GM12878 (cell line): ENCODE data around the gene SPACDR. TPM values are rescaled to one million over a fixed set of nuclear protein-coding genes. Genes with fewer than 3 reads are reported as not detected.

Experiments used
- ATAC-seq: fragments of 200-7000 bp; cut with Tn5 transposase; 3 replicates; pipeline ENCODE4 v1.9.1; 2020; ENCODE audit warnings: mild to moderate bottlenecking, moderate library complexity
- BruUV-seq: library from RNA; stranded (reverse); fragments of 400-500 nt; replicated peaks from 2 replicates; lab custom pipeline; 2021; lab: Mats Ljungman, UMichigan
- CTCF ChIA-PET: fragments of 300-600 bp; sonication (Branson Sonifier 250); formaldehyde crosslinking; extraction: SDS; loops from one replicate; lab custom pipeline; 2021; ENCODE audit warnings: inconsistent platforms; lab: Yijun Ruan, JAX
- POLR2A ChIA-PET: fragments of 350-600 bp; formaldehyde crosslinking; extraction: SDS; loops from one replicate; lab custom pipeline; 2021; ENCODE audit warnings: inconsistent platforms; lab: Charles Lee
- RAD21 ChIA-PET: fragments of 300-600 bp; sonication (Branson Sonifier 250); formaldehyde crosslinking; loops from one replicate; lab custom pipeline; 2023; ENCODE audit warnings: antibody characterized with exemption; ENCODE audit not compliant: unreplicated experiment; lab: Charles Lee
- SMC1A ChIA-PET: fragments of 300-600 bp; sonication (Branson Sonifier 250); formaldehyde crosslinking; loops from one replicate; lab custom pipeline; 2023; ENCODE audit not compliant: unreplicated experiment, uncharacterized antibody; lab: Charles Lee
- DNase-seq: peaks from one replicate; pipeline ENCODE4 v3.0.0-alpha.2; 2011; ENCODE audit warnings: low read depth, low spot score
- FAIRE-seq: peaks from 3 replicates; lab custom pipeline; 2011; peaks lifted over from hg19 to GRCh38; lab: Jason Lieb, UNC
- H2AFZ ChIP-seq: 2 replicates; pipeline ENCODE4 v1.6.0; 2011; ENCODE audit warnings: low read depth, low read length, control low read depth; ENCODE audit not compliant: control insufficient read depth
- H3K27ac ChIP-seq: 2 replicates; pipeline ENCODE4 v1.5.1; 2011; ENCODE audit warnings: control low read depth; ENCODE audit not compliant: control insufficient read depth, insufficient read depth
- H3K27me3 ChIP-seq, 2 experiments: replicated peaks in 1 of 2; 2 replicates each; pipeline versions ENCODE4 v1.6.0 to v1.6.1; 2011; ENCODE audit warnings: low read length in 1 of 2; ENCODE audit not compliant: control insufficient read depth in 2 of 2, insufficient read depth in 2 of 2
- H3K36me3 ChIP-seq, 2 experiments: 2 replicates each; pipeline ENCODE4 v1.5.1; 2011; ENCODE audit warnings: low read length in 1 of 2; ENCODE audit not compliant: control insufficient read depth in 2 of 2, insufficient read depth in 2 of 2
- H3K4me1 ChIP-seq: 2 replicates; pipeline ENCODE4 v1.6.1; 2011; ENCODE audit warnings: mild to moderate bottlenecking, low read length, moderate library complexity, mixed read lengths; ENCODE audit not compliant: control insufficient read depth, insufficient read depth
- H3K4me2 ChIP-seq: 2 replicates; pipeline ENCODE4 v1.6.0; 2011; ENCODE audit warnings: control low read depth; ENCODE audit not compliant: control insufficient read depth, insufficient read depth
- H3K4me3 ChIP-seq: fragments of 200-600 bp; sonication (generic); 2 replicates; pipeline ENCODE4 v1.5.1; 2016
- H3K79me2 ChIP-seq: 2 replicates; pipeline ENCODE4 v1.6.0; 2011; ENCODE audit warnings: low read length; ENCODE audit not compliant: control insufficient read depth, insufficient read depth
- H3K9ac ChIP-seq: 2 replicates; pipeline ENCODE4 v1.8.0; 2011; ENCODE audit warnings: low read length, control low read depth, mixed read lengths; ENCODE audit not compliant: control insufficient read depth, insufficient read depth
- H3K9me3 ChIP-seq: replicated peaks from 3 replicates; pipeline ENCODE4 v1.5.1; 2011; ENCODE audit warnings: mild to moderate bottlenecking, low read length; ENCODE audit not compliant: control insufficient read depth, insufficient read depth
- H4K20me1 ChIP-seq: 2 replicates; pipeline ENCODE4 v1.6.0; 2011; ENCODE audit not compliant: control insufficient read depth, insufficient read depth
- CBFB ChIP-seq: IDR thresholded peaks from 2 replicates; pipeline ENCODE4 v1.6.1; 2016; ENCODE audit warnings: antibody characterized with exemption, low read depth
- CREB1 ChIP-seq: IDR thresholded peaks from 2 replicates; pipeline ENCODE4 v1.6.1; 2012; ENCODE audit warnings: low read depth, mild to moderate bottlenecking, inconsistent platforms
- FOXK2 ChIP-seq: fragments of 450-650 bp; IDR thresholded peaks from 2 replicates; pipeline ENCODE4 v1.6.1; 2017; ENCODE audit warnings: mild to moderate bottlenecking, moderate library complexity
- FOXM1 ChIP-seq: IDR thresholded peaks from 2 replicates; pipeline ENCODE4 v1.6.1; 2012; ENCODE audit warnings: low read depth, mild to moderate bottlenecking, inconsistent platforms, low read length, moderate library complexity
- HDAC6 ChIP-seq: fragments of 200-600 bp; sonication (generic); IDR thresholded peaks from one replicate; pipeline ENCODE4 v1.8.0; 2017; ENCODE audit warnings: antibody characterized with exemption; ENCODE audit not compliant: unreplicated experiment
- MTA2 ChIP-seq: fragments of 450-650 bp; IDR thresholded peaks from 2 replicates; pipeline ENCODE4 v1.6.1; 2016; ENCODE audit warnings: low read depth, mild to moderate bottlenecking, moderate library complexity
- NRF1 ChIP-seq: conservative IDR thresholded peaks from 2 replicates; pipeline ENCODE4 v1.6.1; 2011; ENCODE audit warnings: mild to moderate bottlenecking, low read depth, low read length, improper control_type of control experiment
- PAX5 ChIP-seq: IDR thresholded peaks from 2 replicates; pipeline ENCODE4 v1.6.1; 2011; ENCODE audit warnings: low read depth, low read length, borderline replicate concordance
- PAX8 ChIP-seq: fragments of 450-650 bp; IDR thresholded peaks from 2 replicates; pipeline ENCODE4 v1.6.1; 2017; ENCODE audit warnings: mild to moderate bottlenecking, moderate library complexity
- POLR2AphosphoS2 ChIP-seq: IDR thresholded peaks from 2 replicates; pipeline ENCODE4 v1.6.1; 2011; ENCODE audit warnings: low read depth, mild to moderate bottlenecking, low read length, improper control_type of control experiment, moderate library complexity
- SPI1 ChIP-seq: IDR thresholded peaks from 2 replicates; pipeline ENCODE4 v1.6.1; 2011; ENCODE audit warnings: low read depth, mild to moderate bottlenecking, low read length, moderate library complexity, borderline replicate concordance; ENCODE audit not compliant: insufficient read depth
- ZNF384 ChIP-seq: IDR thresholded peaks from 2 replicates; pipeline ENCODE4 v1.6.1; 2012; ENCODE audit warnings: low read depth, mild to moderate bottlenecking, low read length, improper control_type of control experiment, borderline replicate concordance
- WGBS: methylation state at CpG from one replicate; pipeline ENCODE4 v1.1.6; 2016; ENCODE audit warnings: low lambda C conversion rate; ENCODE audit not compliant: insufficient replicate concordance, insufficient coverage; ENCODE audit errors: missing lambda C conversion rate; 5-methylcytosine and 5-hydroxymethylcytosine counted together
- in situ Hi-C: fragments of 300-500 bp; cut with MboI; formaldehyde crosslinking; loops from 9 replicates; pipeline ENCODE4 v1.14.3; 2018; ENCODE audit warnings: mixed read lengths
- intact Hi-C: fragments of 100-400 bp; cut with micrococcal nuclease; formaldehyde crosslinking; loops from one replicate; pipeline ENCODE4 v1.14.2; 2022; ENCODE audit not compliant: unreplicated experiment
- polyA plus RNA-seq, 11 experiments: library from polyadenylated mRNA; depleted of rRNA in 4 of 11; unstranded in 6 of 11; stranded (reverse) in 5 of 11; fragments of >200 nt; fragmentation: Nextera tagmentation in 4 of 11; fragmentation: Illumina TruSeq in 1 of 11; extraction: Ambion mirVana in 4 of 11; extraction: Trizol in 1 of 11; gene quantifications; 1 replicate in 1 of 11; 2 replicates in 10 of 11; pipeline versions ENCODE4 v1.2.1 to v1.2.3, GENCODE V29; 2011 to 2016; ENCODE audit warnings: inconsistent platforms in 2 of 11, missing spikeins in 2 of 11, low read depth in 1 of 11
- total RNA-seq, 4 experiments: library from RNA; depleted of rRNA in 3 of 4; stranded (reverse); fragments of >200 nt in 3 of 4; fragmentation: Illumina TruSeq in 1 of 4; extraction: Trizol in 1 of 4; gene quantifications; 2 replicates each; pipeline versions ENCODE4 v1.2.1 to v1.2.3, GENCODE V29; 2013 to 2021
- TF ChIP-seq, protein P1 (sequence below): fragments of 450-650 bp; IDR thresholded peaks from 2 replicates; pipeline ENCODE4 v1.6.1; 2017; ENCODE audit warnings: low read depth, mild to moderate bottlenecking, moderate library complexity
- TF ChIP-seq, protein P2 (sequence below): fragments of 450-650 bp; IDR thresholded peaks from 2 replicates; pipeline ENCODE4 v1.6.1; 2018; ENCODE audit warnings: borderline replicate concordance, mild to moderate bottlenecking; ENCODE audit not compliant: partially characterized antibody
- TF ChIP-seq, protein P3 (sequence below): IDR thresholded peaks from 2 replicates; pipeline ENCODE4 v1.6.1; 2011; ENCODE audit warnings: low read depth, mild to moderate bottlenecking, low read length, moderate library complexity, borderline replicate concordance; ENCODE audit errors: extremely low read depth

SPACDR gene
- total and polyA plus RNA-seq, 10 of the 15 experiments (the other 5 are each of a cell fraction or from before 2014, with no cell fraction given) = 0.18 to 1.5 (median 0.63) TPM

DNA sequence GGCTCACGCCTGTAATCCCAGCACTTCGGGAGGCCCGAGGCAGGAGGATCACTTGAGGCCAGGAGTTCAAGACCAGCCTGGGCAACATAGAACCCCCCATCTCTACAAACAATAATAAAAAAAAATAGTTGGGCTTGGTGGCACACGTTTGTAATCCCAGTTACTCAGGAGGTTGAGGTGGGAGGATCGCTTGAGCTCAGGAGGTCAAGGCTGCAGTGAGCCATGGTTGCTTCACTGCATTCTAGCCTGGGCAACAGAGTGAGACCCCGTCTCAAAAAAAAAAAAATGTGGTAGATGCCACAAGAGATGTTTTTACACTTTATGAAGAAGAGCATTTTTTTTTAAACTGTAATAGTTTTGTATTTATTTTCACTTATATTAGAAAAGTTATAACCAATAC lies 32.4 kb upstream of the SPACDR start:
- no TSS peak for BruUV-seq
- CTCF ChIA-PET = interaction anchor here (1.0 to 2.9 kb wide), 5 partner anchors 17 to 89 kb away, joined by 3 to 16 read pairs (median 4); partner anchors contain the start of gene TSC22D4
- TF ChIP-seq POLR2AphosphoS2 (no peak), NRF1 (no peak), HDAC6 (no peak), MTA2 (no peak), CREB1 (no peak), FOXK2 (no peak), FOXM1 (no peak), ZNF384 (no peak), SPI1 (no peak), PAX5 (no peak), CBFB (no peak), PAX8 (no peak)
- TF ChIP-seq, protein P1, sequence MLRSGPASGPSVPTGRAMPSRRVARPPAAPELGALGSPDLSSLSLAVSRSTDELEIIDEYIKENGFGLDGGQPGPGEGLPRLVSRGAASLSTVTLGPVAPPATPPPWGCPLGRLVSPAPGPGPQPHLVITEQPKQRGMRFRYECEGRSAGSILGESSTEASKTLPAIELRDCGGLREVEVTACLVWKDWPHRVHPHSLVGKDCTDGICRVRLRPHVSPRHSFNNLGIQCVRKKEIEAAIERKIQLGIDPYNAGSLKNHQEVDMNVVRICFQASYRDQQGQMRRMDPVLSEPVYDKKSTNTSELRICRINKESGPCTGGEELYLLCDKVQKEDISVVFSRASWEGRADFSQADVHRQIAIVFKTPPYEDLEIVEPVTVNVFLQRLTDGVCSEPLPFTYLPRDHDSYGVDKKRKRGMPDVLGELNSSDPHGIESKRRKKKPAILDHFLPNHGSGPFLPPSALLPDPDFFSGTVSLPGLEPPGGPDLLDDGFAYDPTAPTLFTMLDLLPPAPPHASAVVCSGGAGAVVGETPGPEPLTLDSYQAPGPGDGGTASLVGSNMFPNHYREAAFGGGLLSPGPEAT = no peak
- TF ChIP-seq, protein P2, sequence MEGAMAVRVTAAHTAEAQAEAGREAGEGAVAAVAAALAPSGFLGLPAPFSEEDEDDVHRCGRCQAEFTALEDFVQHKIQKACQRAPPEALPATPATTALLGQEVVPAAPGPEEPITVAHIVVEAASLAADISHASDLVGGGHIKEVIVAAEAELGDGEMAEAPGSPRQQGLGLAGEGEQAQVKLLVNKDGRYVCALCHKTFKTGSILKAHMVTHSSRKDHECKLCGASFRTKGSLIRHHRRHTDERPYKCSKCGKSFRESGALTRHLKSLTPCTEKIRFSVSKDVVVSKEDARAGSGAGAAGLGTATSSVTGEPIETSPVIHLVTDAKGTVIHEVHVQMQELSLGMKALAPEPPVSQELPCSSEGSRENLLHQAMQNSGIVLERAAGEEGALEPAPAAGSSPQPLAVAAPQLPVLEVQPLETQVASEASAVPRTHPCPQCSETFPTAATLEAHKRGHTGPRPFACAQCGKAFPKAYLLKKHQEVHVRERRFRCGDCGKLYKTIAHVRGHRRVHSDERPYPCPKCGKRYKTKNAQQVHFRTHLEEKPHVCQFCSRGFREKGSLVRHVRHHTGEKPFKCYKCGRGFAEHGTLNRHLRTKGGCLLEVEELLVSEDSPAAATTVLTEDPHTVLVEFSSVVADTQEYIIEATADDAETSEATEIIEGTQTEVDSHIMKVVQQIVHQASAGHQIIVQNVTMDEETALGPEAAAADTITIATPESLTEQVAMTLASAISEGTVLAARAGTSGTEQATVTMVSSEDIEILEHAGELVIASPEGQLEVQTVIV = no peak
- TF ChIP-seq, protein P3, sequence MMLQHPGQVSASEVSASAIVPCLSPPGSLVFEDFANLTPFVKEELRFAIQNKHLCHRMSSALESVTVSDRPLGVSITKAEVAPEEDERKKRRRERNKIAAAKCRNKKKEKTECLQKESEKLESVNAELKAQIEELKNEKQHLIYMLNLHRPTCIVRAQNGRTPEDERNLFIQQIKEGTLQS = no peak
- H3K9ac ChIP-seq = no peak overlapping the region
- SMC1A ChIA-PET = interaction anchor here (1.1 to 1.6 kb wide), 3 partner anchors 19 to 63 kb away, joined by 3 to 5 read pairs (median 4); no protein-coding TSS in a partner anchor
- in situ Hi-C loops = no loop called here
- ATAC-seq (no peak), FAIRE-seq (no peak), DNase-seq (no peak)
- H3K36me3 ChIP-seq = no peaks in the 10 kb centered on the region
- no peak overlapping the region for H2AFZ ChIP-seq
- H3K4me1 ChIP-seq = 0 out of 2 replicates have a peak, but pooled peaks cover 4% of the 10 kb centered on the region
- no peak overlapping the region for H3K4me2 ChIP-seq
- intact Hi-C loops = no loop called here
- POLR2A ChIA-PET = interaction anchor here (0.7 to 1.1 kb wide), 2 partner anchors 34 to 51 kb away, joined by 3 to 4 read pairs; no protein-coding TSS in a partner anchor
- no peaks in the 10 kb centered on the region for H4K20me1 ChIP-seq
- RAD21 ChIA-PET = interaction anchor here (1.8 kb wide), 1 partner anchor 63 kb away, joined by 12 read pairs; no protein-coding TSS in a partner anchor
- WGBS = 57% methylated on average over 6 of the region's 6 CpGs
- H3K4me3 ChIP-seq = no peak overlapping the region
- H3K27ac ChIP-seq = no peak overlapping the region
- no peaks in the 10 kb centered on the region for H3K27me3 ChIP-seq
- no peaks in the 10 kb centered on the region for H3K9me3 ChIP-seq
- no peaks in the 10 kb centered on the region for H3K79me2 ChIP-seq
